A549 (cell line): Measurements from ENCODE around the gene MT3. TPM values are rescaled to one million over a fixed set of nuclear protein-coding genes. Genes with fewer than 3 reads are reported as not detected.
A peak's percentile ranks its signal among the peaks of the same experiment; 100 is the strongest.

Experiments
- ATAC-seq, 2 experiments: fragments of 200-7000 bp in 1 of 2; fragments of >200 bp in 1 of 2; cut with Nextera tagmentation in 1 of 2; cut with Tn5 transposase in 1 of 2; 3 replicates each; pipeline versions ENCODE4 v1.8.0 to v1.9.1; 2018 to 2020; ENCODE audit warnings: mild to moderate bottlenecking in 1 of 2, moderate library complexity in 1 of 2
- CTCF ChIA-PET: fragments of 300-600 bp; sonication (Branson Sonifier 250); formaldehyde crosslinking; extraction: SDS; loops from one replicate; lab custom pipeline; 2021; ENCODE audit warnings: antibody characterized with exemption, inconsistent platforms; lab: Yijun Ruan, JAX
- POLR2A ChIA-PET: fragments of 350-600 bp; formaldehyde crosslinking; extraction: SDS; loops from one replicate; lab custom pipeline; 2021; ENCODE audit warnings: antibody characterized with exemption, inconsistent platforms; lab: Yijun Ruan, JAX
- DNase-seq, 2 experiments: peaks; one replicate each; pipeline versions ENCODE4 v3.0.0 to v3.0.0-alpha.2; 2011 to 2016; ENCODE audit warnings: low read depth in 1 of 2, low spot score in 1 of 2
- FAIRE-seq: peaks from 2 replicates; lab custom pipeline; 2011; peaks lifted over from hg19 to GRCh38; lab: Jason Lieb, UNC
- H3K27ac ChIP-seq, 2 experiments: fragments of >200 bp; sonication (Bioruptor Twin); formaldehyde crosslinking; 3 replicates each; pipeline ENCODE4 v1.5.1; 2016 to 2017
- H3K4me1 ChIP-seq: fragments of >200 bp; sonication (Bioruptor Twin); formaldehyde crosslinking; 3 replicates; pipeline ENCODE4 v1.6.1; 2016
- H3K4me2 ChIP-seq: fragments of >200 bp; sonication (Bioruptor Twin); formaldehyde crosslinking; 3 replicates; pipeline ENCODE4 v1.6.1; 2016
- H3K4me3 ChIP-seq: fragments of >200 bp; sonication (Bioruptor Twin); formaldehyde crosslinking; 3 replicates; pipeline ENCODE4 v1.5.1; 2016
- H3K9me3 ChIP-seq: fragments of >200 bp; sonication (Bioruptor Twin); formaldehyde crosslinking; 3 replicates; pipeline ENCODE4 v1.6.1; 2016
- BHLHE40 ChIP-seq: IDR thresholded peaks from 2 replicates; pipeline ENCODE4 v1.6.1; 2012; ENCODE audit warnings: low read depth, low read length, inconsistent platforms
- CBX2 ChIP-seq: fragments of 200-600 bp; sonication (generic); IDR thresholded peaks from 2 replicates; pipeline ENCODE4 v1.6.1; 2016; ENCODE audit warnings: low read depth, mild to moderate bottlenecking, borderline replicate concordance
- CHD4 ChIP-seq: fragments of 200-600 bp; sonication (generic); IDR thresholded peaks from 2 replicates; pipeline ENCODE4 v1.6.1; 2016; ENCODE audit warnings: antibody characterized with exemption, mild to moderate bottlenecking, borderline replicate concordance
- E2F6 ChIP-seq: IDR thresholded peaks from 2 replicates; pipeline ENCODE4 v1.6.1; 2012; ENCODE audit warnings: low read depth, borderline replicate concordance
- ESRRA ChIP-seq: fragments of 150-350 bp; IDR thresholded peaks from 2 replicates; pipeline ENCODE4 v1.6.1; 2014; ENCODE audit warnings: mild to moderate bottlenecking, low read length, borderline replicate concordance
- FOXS1 ChIP-seq: fragments of 250-450 bp; sonication (Bioruptor Pico); IDR thresholded peaks from 2 replicates; pipeline ENCODE4 v1.5.0; 2020; ENCODE audit warnings: mild to moderate bottlenecking, moderate library complexity
- HDAC2 ChIP-seq: fragments of 200-600 bp; sonication (generic); IDR thresholded peaks from 2 replicates; pipeline ENCODE4 v1.6.1; 2016
- HES2 ChIP-seq: fragments of >200 bp; sonication (Bioruptor Twin); formaldehyde crosslinking; IDR thresholded peaks from 2 replicates; pipeline ENCODE4 v1.6.1; 2016
- HOXB5 ChIP-seq: fragments of 250-450 bp; sonication (Bioruptor Pico); IDR thresholded peaks from 2 replicates; pipeline ENCODE4 v1.5.0; 2020; ENCODE audit warnings: mild to moderate bottlenecking, moderate library complexity
- JUNB ChIP-seq: fragments of >200 bp; sonication (Bioruptor Twin); formaldehyde crosslinking; IDR thresholded peaks from 2 replicates; pipeline ENCODE4 v1.6.1; 2016
- MAFK ChIP-seq: fragments of 450-650 bp; IDR thresholded peaks from 2 replicates; pipeline ENCODE4 v1.6.1; 2014; ENCODE audit not compliant: partially characterized antibody
- NPAS2 ChIP-seq: fragments of 250-450 bp; sonication (Bioruptor Pico); IDR thresholded peaks from 2 replicates; pipeline ENCODE4 v1.8.0; 2022; ENCODE audit warnings: mild to moderate bottlenecking, moderate library complexity, borderline replicate concordance
- NR3C1 ChIP-seq: fragments of >200 bp; sonication (Bioruptor Twin); formaldehyde crosslinking; IDR thresholded peaks from 3 replicates; pipeline ENCODE4 v1.6.1; 2017
- PBX3 ChIP-seq: IDR thresholded peaks from 2 replicates; pipeline ENCODE4 v1.6.1; 2012
- POLR2AphosphoS2 ChIP-seq: conservative IDR thresholded peaks from 2 replicates; pipeline ENCODE4 v1.6.1; 2012; ENCODE audit warnings: low read length, improper control_type of control experiment, inconsistent platforms
- RAD21 ChIP-seq, 2 experiments: fragments of >200 bp in 1 of 2; sonication (Bioruptor Twin) in 1 of 2; formaldehyde crosslinking in 1 of 2; IDR thresholded peaks in 1 of 2; conservative IDR thresholded peaks in 1 of 2; 2 replicates in 1 of 2; 3 replicates in 1 of 2; pipeline ENCODE4 v1.6.1; 2012 to 2018; ENCODE audit warnings: inconsistent platforms in 1 of 2
- RARB ChIP-seq: fragments of 250-450 bp; sonication (Bioruptor Pico); IDR thresholded peaks from 2 replicates; pipeline ENCODE4 v1.8.0; 2021; ENCODE audit warnings: mild to moderate bottlenecking, moderate library complexity
- RCOR1 ChIP-seq: fragments of 150-350 bp; IDR thresholded peaks from 2 replicates; pipeline ENCODE4 v1.6.1; 2014; ENCODE audit warnings: antibody characterized with exemption, low read length, low read depth
- RNF2 ChIP-seq: fragments of 200-600 bp; sonication (generic); IDR thresholded peaks from 2 replicates; pipeline ENCODE4 v1.6.1; 2016; ENCODE audit warnings: low read depth, mild to moderate bottlenecking, antibody characterized with exemption, moderate library complexity, borderline replicate concordance
- SMC3 ChIP-seq: fragments of >200 bp; sonication (Bioruptor Twin); formaldehyde crosslinking; IDR thresholded peaks from 3 replicates; pipeline ENCODE4 v1.6.1; 2018; ENCODE audit warnings: inconsistent platforms
- ZC3H11A ChIP-seq: fragments of 450-650 bp; IDR thresholded peaks from 2 replicates; pipeline ENCODE4 v1.6.1; 2014; ENCODE audit warnings: antibody characterized with exemption, mild to moderate bottlenecking
- ZNF302 ChIP-seq: fragments of 250-450 bp; sonication (Bioruptor Pico); IDR thresholded peaks from 2 replicates; pipeline ENCODE4 v1.9.0; 2021; ENCODE audit warnings: inconsistent platforms, mild to moderate bottlenecking, moderate library complexity
- ZSCAN20 ChIP-seq: fragments of 250-450 bp; sonication (Bioruptor Pico); IDR thresholded peaks from 2 replicates; pipeline ENCODE4 v1.8.0; 2022; ENCODE audit warnings: mild to moderate bottlenecking, moderate library complexity
- WGBS: methylation state at CpG from one replicate; pipeline ENCODE4 v1.1.6; 2017; ENCODE audit errors: missing lambda C conversion rate; 5-methylcytosine and 5-hydroxymethylcytosine counted together
- polyA plus RNA-seq, 4 experiments: library from polyadenylated mRNA; depleted of rRNA in 3 of 4; stranded (reverse); fragments of >200 nt; fragmentation: RNase III in 1 of 4; extraction: RNeasy Plus Mini Kit Qiagen cat#74134 plus additional on column Dnase treatment in 1 of 4; gene quantifications; 2 replicates in 3 of 4; 3 replicates in 1 of 4; pipeline ENCODE4 v1.2.3, GENCODE V29; 2011 to 2017

MT3 gene
- polyA plus RNA-seq, 2 of the 4 experiments (the other 2 are of a cell fraction): 0.16 to 0.21 TPM

- no peak for TF ChIP-seq PBX3
- TF ChIP-seq CHD4: no peak
- TF ChIP-seq FOXS1 (CRISPR knock-in tag): no peak
- TF ChIP-seq RCOR1: no peak
- no peak for TF ChIP-seq MAFK
- TF ChIP-seq JUNB: no peak
- no peak for TF ChIP-seq ZC3H11A
- no peak for TF ChIP-seq CBX2
- TF ChIP-seq RARB (CRISPR knock-in tag): no peak
- no peak for TF ChIP-seq HOXB5 (CRISPR knock-in tag)
- TF ChIP-seq E2F6: no peak
- no peak for TF ChIP-seq HES2
- TF ChIP-seq ESRRA: no peak
- peak; percentile 78 for TF ChIP-seq SMC3
- no peak for TF ChIP-seq ZNF302
- TF ChIP-seq RAD21 (conservative IDR thresholded peaks at IDR 0.05 in 1 of 2, IDR thresholded peaks at IDR 0.05 in 1 of 2): peak; percentile 65 to 71
- TF ChIP-seq NPAS2: no peak
Measured at GRCh38 chr16:56603589-56603988, 14.3 kb downstream of the MT3 start (continued).

GRCh38 chr16:56604966-56605365 lies 15.6 kb downstream of the MT3 start:
- DNase-seq: no peak
- no peak for FAIRE-seq
- ATAC-seq: no peak
- peak overlapping the region; percentile 93 to 96 for H3K27ac ChIP-seq
- ChIA-PET CTCF (interaction anchor here (1.1 to 19.7 kb wide), 12 partner anchors 12 to 185 kb away, joined by 3 to 340 read pairs (median 6); partner anchors contain the start of genes MT1A, MT1B and MT1F), POLR2A (interaction anchor here (10.8 kb wide), 1 partner anchor 79 kb away, joined by 185 read pairs; the partner anchor contains the start of gene MT1X)
- 94% methylated on average over 4 of the region's 4 CpGs for WGBS
- TF ChIP-seq BHLHE40 (no peak), NR3C1 (no peak), ZSCAN20 (CRISPR knock-in tag) (no peak), HDAC2 (no peak), JUNB (no peak), E2F6 (no peak), MAFK (no peak), RNF2 (no peak)
- H3K4me3 ChIP-seq: no peak overlapping the region
- no peak overlapping the region; the same call in 2 of the 3 replicates for H3K4me2 ChIP-seq
- peaks cover 42% of the 10 kb centered on the region for H3K4me1 ChIP-seq
- no peaks in the 10 kb centered on the region for H3K9me3 ChIP-seq

GRCh38 chr16:56605475-56605874 lies 16.1 kb downstream of the MT3 start:
- no peak for TF ChIP-seq POLR2AphosphoS2
- TF ChIP-seq, all 56 proteins: peak for 0
- Histone ChIP-seq H3K4me3 (no peak overlapping the region), H3K9me3 (no peaks in the 10 kb centered on the region), H3K27ac (peak overlapping the region; percentile 93 to 96), H3K4me2 (peak overlapping the region; percentile 81), H3K4me1 (peaks cover 47% of the 10 kb centered on the region)
- WGBS: 100% methylated on average over 1 of the region's 1 CpG
- ATAC-seq: no peak
- DNase-seq: no peak
- FAIRE-seq: no peak
- ChIA-PET CTCF (interaction anchor here (1.1 to 19.7 kb wide), 10 partner anchors 11 to 97 kb away, joined by 3 to 340 read pairs (median 6); partner anchors contain the start of genes MT1A, MT1B and MT1F), POLR2A (interaction anchor here (0.9 to 10.8 kb wide), 4 partner anchors 38 to 154 kb away, joined by 3 to 185 read pairs (median 4); partner anchors contain the start of genes MT1X, NUDT21 and OGFOD1)
